ENCODE data around the gene C2orf76.

- no peak for TF ChIP-seq EZH2phosphoT487 (conservative IDR thresholded peaks at IDR 0.05; ENCODE audit: low read length)
- TF ChIP-seq, protein P1, sequence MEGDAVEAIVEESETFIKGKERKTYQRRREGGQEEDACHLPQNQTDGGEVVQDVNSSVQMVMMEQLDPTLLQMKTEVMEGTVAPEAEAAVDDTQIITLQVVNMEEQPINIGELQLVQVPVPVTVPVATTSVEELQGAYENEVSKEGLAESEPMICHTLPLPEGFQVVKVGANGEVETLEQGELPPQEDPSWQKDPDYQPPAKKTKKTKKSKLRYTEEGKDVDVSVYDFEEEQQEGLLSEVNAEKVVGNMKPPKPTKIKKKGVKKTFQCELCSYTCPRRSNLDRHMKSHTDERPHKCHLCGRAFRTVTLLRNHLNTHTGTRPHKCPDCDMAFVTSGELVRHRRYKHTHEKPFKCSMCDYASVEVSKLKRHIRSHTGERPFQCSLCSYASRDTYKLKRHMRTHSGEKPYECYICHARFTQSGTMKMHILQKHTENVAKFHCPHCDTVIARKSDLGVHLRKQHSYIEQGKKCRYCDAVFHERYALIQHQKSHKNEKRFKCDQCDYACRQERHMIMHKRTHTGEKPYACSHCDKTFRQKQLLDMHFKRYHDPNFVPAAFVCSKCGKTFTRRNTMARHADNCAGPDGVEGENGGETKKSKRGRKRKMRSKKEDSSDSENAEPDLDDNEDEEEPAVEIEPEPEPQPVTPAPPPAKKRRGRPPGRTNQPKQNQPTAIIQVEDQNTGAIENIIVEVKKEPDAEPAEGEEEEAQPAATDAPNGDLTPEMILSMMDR (IDR thresholded peaks at IDR 0.05; ENCODE audit: insufficient read depth, low read length, poor library complexity, severe bottlenecking) = no peak
These were observed 11.9 kb upstream of the C2orf76 start for GRCh38 chr2:119378566-119378965.

Data from SU-DHL-6 (cell line).